ENCODE results near the gene SLC25A18. TPM values are rescaled to one million over a fixed set of nuclear protein-coding genes. Genes with fewer than 3 reads are reported as not detected.

SLC25A18 gene
- total RNA-seq, 1 donor from 2014 or later, result 0.78 TPM

- DNase-seq (ENCODE audit: low spot score), result peak; percentile 83
Measured at GRCh38 chr22:17570851-17571631, 7.7 kb downstream of the SLC25A18 start.

- DNase-seq (ENCODE audit: low spot score), result no peak
Measured at GRCh38 chr22:17575151-17575550, 11.9 kb downstream of the SLC25A18 start.

DNA sequence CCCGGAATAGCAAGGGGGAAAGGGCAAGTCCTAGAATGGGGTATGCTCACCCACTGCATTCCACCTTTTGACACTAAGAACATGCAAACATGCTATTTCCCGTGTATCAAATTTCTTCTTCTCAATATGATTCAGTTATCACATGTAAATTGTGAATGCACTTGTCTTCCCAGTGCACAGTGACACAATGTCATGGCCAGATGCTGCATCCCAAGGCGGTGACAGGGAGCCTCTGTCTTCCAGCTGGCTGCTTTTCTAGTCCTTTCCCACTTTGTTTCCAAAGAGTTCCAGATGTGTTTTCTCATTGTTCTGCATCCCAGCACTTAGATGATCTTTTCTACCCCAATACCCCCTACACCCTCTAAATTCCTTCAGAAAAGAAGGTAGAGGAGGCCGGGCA is 12.4 kb downstream of the SLC25A18 start:
- DNase-seq (ENCODE audit: low spot score), result no peak

GRCh38 chr22:17576470-17576869 is 13.2 kb downstream of the SLC25A18 start:
- DNase-seq (ENCODE audit: low spot score), result no peak

GRCh38 chr22:17578136-17578754 is 14.9 kb downstream of the SLC25A18 start:
- DNase-seq (ENCODE audit: low spot score), result no peak

GRCh38 chr22:17579535-17579981 is 16.3 kb downstream of the SLC25A18 start:
- no peak for DNase-seq (ENCODE audit: low spot score)

DNA sequence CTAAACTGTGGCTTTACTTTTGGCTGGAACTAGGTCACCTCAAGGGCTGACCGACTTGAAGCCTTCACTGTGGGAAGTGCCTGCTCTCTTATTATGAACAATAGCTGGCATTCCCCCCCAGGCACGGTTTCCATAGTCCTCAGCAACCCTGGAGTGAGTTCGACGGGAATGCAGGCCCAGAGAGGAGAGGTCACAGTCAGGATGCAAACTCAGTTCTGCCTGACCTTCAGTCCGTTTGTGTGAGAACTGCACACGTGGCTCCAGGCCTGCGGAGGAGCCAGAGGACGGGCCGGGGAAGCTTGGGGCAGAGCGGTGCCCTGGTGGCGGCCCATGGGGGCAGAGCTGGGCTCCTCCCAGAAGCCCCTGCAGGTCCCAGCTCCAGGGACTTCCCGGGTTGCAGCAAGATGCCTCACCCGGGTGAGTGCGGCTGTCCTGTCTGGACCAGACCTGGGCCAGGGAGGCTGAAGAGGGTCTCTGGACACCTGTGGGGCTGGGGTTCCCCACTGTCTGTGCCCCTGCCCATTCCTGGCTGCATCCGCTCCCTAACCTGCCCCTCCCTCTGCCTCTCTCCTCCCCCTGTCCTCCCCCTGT is 17.2 kb downstream of the SLC25A18 start:
- no peak for DNase-seq (ENCODE audit: low spot score)

GRCh38 chr22:17581056-17581455 is 17.8 kb downstream of the SLC25A18 start:
- no peak for DNase-seq (ENCODE audit: low spot score)

DNA sequence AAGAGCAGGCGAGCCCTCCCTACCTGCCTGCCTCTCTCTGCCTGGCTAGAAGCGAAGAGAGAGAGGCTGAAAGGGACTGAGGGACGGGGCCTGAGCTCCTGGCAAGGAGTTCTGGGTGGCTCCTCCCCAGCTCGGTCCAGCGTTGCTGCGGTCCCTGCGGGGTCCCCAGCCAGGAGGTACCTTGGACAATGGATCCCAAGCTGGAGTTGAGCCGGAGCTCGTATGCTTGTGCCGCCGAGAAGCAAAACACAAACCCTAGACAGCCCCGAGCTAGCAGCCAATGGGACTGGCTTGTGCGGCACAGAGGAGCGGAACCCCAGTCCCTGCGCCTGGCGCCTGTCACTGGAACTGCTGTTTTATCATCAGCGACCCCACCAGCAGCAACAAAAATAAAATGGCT is 18.3 kb downstream of the SLC25A18 start:
- DNase-seq (ENCODE audit: low spot score), result no peak

GRCh38 chr22:17583151-17583550 is 19.9 kb downstream of the SLC25A18 start:
- DNase-seq (ENCODE audit: low spot score), result no peak

DNA sequence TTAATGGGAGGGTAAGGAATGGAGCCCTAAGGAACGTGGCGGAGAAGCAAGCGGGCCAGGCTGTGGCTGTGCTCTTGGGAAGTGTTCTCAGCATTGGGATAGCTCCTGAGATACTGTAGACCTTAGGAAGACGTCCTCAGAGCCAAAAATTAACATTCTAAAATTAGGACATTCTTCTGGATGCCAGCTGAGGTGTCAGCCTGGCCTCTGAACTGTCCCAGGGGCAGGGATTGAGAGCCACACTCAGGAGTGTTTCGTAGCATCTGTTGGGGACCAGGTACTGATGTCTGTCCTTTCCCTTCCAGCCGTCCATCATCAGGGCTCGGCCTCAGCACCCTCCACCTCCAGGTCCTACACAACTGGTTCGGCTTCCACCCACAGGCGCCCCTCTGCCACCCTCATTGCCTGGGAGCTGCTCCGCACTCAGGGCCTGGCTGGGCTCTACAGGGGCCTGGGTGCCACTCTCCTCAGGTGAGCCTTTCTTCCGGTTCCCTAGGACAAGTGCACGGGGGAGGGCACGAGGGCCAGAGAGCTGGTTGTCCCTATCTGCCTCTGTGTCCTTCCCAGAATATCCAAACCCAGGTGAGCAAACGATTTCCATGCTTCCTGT is 23.6 kb downstream of the SLC25A18 start:
- no peak for DNase-seq (ENCODE audit: low spot score)

DNA sequence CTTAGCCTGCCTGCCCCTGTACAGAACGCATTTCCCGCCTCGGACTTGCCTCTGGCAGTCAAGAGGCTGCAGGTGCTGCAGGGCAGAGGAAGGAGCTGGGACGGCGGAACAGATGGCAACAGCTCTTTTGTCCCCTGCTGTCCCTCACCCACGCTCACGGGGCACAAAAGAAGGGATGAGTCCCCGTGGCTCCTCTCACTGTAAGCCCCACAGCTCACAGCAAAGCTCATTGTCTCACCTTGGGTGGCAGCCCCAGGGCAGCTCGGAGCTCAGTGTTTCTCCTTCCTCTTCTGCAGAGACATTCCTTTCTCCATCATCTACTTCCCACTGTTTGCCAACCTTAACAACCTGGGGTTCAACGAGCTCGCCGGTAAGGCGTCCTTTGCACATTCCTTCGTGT is 24.3 kb downstream of the SLC25A18 start:
- DNase-seq (ENCODE audit: low spot score), result no peak

- no peak for DNase-seq (ENCODE audit: low spot score)
Measured at GRCh38 chr22:17588606-17589005, 25.3 kb downstream of the SLC25A18 start.

DNA sequence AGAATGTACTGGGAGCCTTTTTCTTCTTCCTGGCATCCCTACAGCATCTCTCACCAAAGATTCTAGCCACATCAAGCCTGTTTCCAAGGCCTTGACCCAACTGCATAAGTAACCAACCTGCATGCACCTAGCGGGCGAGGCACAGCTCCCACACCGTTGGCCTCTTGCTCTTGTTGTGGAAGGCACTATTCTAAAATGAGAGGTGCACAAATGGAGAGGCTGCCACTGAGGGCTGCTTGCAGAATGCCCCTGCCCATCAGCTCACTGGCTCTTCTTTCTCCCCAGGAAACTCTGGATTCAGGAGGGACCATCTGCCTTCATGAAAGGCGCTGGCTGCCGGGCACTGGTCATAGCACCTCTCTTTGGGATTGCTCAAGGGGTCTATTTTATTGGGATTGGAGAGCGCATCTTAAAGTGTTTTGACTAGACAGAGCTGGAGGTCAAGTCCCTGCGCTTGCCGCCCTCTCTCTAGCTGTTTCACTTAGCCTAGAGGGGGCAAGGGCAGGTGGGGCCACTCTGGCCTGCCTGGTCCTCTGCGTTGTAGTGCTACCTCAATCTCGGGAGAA is 26.6 kb downstream of the SLC25A18 start:
- no peak for DNase-seq (ENCODE audit: low spot score)

GRCh38 chr22:17590586-17590985 is 27.3 kb downstream of the SLC25A18 start:
- no peak for DNase-seq (ENCODE audit: low spot score)

DNA sequence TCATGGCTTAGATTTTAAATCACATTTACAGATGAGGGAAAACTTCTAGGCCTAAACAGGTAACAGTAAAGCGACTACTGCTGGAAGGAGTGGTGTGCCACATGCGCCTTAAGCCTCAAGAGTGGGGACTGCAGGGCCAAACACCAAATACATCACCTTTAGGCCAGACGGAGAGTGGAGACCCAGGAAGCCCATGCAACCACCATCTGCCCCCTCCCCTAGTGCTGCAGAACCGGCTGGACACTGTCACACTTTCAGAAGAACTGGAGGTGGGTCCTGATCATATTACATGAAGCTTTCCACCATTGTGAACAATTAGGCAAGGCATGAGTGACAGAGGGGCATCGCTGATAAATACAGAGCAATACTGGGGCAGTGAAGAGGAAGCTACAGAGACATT is 28.9 kb downstream of the SLC25A18 start:
- DNase-seq (ENCODE audit: low spot score), result no peak

GRCh38 chr22:17596226-17596625 is 32.9 kb downstream of the SLC25A18 start:
- DNase-seq (ENCODE audit: low spot score), result no peak

DNA sequence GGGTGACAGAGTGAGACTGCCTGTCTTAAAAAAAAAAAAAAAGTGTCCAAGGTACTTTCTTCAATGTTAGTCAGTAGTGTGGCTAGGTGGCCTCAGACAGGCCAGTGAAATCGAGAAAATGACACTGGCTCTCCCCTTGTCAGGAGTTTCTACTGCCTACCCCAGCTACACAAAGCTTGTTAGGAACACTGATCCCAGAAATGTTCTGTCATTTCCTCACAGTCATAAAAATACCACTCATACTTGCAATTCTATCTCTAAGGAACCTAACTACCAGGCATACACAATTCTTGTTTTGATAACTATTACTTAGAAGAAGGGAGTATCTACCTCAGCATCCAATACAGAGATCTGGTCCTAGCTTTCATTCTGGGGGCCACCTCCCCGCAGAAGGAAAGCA is 33.9 kb downstream of the SLC25A18 start:
- DNase-seq (ENCODE audit: low spot score), result no peak

DNA sequence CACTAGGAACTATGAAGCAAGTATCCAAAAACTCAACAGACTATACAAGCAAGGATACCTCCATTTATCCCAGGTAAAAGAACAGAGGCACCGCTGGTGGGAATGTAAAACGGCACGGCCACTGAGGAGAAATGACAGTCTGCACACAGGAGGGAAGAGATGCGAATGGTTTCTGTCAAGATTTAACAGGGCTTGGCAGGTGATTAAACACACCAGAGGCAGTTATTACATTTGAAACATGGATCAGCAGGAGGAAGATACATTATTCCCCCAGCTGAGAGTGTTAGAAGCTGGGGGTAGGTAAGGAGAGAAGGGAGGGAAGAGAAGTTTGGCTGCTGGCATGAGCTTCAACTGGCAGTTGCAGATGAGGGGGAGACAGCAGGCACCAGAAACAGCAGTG is 35.0 kb downstream of the SLC25A18 start:
- DNase-seq (ENCODE audit: low spot score), result no peak

DNA sequence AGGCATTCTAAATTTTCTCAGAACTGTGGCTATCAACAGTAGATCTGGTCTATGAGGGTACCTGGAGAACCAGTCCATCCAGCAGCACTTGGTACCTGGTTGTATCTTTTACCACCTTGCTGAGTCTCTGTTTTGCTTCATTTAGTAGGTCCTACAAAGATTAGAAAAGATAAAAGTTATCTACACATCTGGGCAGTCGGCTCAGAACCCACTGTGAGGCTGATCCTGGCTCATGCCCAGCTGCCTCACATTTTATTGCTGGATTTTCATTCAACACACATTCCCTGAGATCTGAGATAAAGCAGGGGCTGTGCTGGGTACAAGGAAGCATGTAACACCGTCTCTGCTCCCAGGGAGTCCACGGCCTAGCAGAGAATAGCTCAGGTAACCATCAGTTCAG is 37.7 kb downstream of the SLC25A18 start:
- no peak for DNase-seq (ENCODE audit: low spot score)

DNA sequence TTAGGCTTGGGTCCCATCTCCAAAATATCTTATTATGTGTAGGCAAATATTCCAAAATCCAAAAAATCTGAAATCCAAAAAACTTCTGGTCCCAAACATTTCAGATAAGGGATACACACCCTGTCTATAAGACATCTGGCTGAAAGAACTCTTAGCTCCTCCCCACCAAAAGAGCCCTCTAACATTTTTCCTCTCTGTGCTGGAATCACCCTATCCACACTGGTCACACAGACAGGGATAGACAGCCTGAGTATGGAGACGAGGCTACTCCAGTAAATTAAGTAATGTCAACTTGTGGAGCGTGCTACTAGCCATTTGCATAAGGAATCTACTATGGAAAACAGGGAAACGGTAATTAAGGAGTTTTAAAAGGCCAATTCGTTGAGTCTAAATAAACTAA is 40.4 kb downstream of the SLC25A18 start:
- DNase-seq (ENCODE audit: low spot score), result no peak

DNA sequence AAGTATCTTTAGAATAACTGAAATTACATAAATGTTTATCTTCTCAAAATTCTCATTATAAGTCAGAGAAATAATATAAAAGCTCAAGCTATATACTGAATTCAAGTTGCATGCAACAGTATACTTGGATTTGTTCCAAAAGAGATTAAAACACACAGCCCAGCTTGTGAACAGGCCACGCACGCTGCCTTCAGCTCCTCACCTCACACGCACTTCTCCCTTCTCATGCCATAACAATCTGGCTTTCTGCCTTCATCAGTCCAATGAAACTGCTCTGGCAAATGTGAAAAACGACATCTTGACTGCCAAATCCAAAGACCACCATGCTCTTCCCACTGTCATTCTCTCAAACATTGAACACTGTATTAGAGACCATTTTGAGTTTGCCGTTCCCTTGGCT is 43.2 kb downstream of the SLC25A18 start:
- DNase-seq (ENCODE audit: low spot score), result no peak
